Lower lobe of right lung (tissue), 2 donors: ENCODE data around the gene ENPP6. TPM values are rescaled to one million over a fixed set of nuclear protein-coding genes. Genes with fewer than 3 reads are reported as not detected.

ENCODE experiments used
- ATAC-seq, 2 donors: fragments of 200-7000 bp; cut with Tn5 transposase; one replicate each; pipeline ENCODE4 v1.9.1; 2020 to 2022; ENCODE audit warnings: mild to moderate bottlenecking in 2 of 2, moderate library complexity in 2 of 2
- DNase-seq: peaks from one replicate; pipeline ENCODE4 v3.0.0-alpha.2; 2020
- H3K27ac ChIP-seq: fragments of 200-600 bp; one replicate; pipeline ENCODE4 v1.8.0; 2022
- H3K27me3 ChIP-seq: fragments of 200-600 bp; one replicate; pipeline ENCODE4 v1.8.0; 2022; ENCODE audit warnings: low read depth
- H3K36me3 ChIP-seq: fragments of 200-600 bp; one replicate; pipeline ENCODE4 v1.8.0; 2022; ENCODE audit warnings: mild to moderate bottlenecking
- H3K4me1 ChIP-seq: fragments of 200-600 bp; one replicate; pipeline ENCODE4 v1.8.0; 2022
- H3K4me3 ChIP-seq: fragments of 200-600 bp; one replicate; pipeline ENCODE4 v1.8.0; 2022; ENCODE audit warnings: mild to moderate bottlenecking
- H3K9me3 ChIP-seq: fragments of 200-600 bp; one replicate; pipeline ENCODE4 v1.8.0; 2022
- intact Hi-C: fragments of 100-400 bp; cut with DNase I; formaldehyde crosslinking; loops from one replicate; pipeline ENCODE4 v1.11.0; 2022
- total RNA-seq: library from RNA; stranded (reverse); fragmentation: NEBNext Ultra II Directional; extraction: Animal tissue kit (Norgen Biotek cat#: 25700); gene quantifications from one replicate; pipeline ENCODE4 v1.2.1, GENCODE V29; 2021
- TF ChIP-seq, protein P1 (sequence below): fragments of 200-600 bp; IDR thresholded peaks from one replicate; pipeline ENCODE4 v1.8.0; 2022; ENCODE audit warnings: antibody characterized with exemption, mild to moderate bottlenecking
- donor health status: DM: no; HTN: yes; CAD: no; lungs with severe emphysema.

Gene ENPP6
- total RNA-seq, 1 donor from 2014 or later, result 0.74 TPM

- Histone ChIP-seq H3K4me1 (peaks cover 9% of the 10 kb centered on the region), H3K36me3 (no peaks in the 10 kb centered on the region), H3K4me3 (no peak overlapping the region), H3K9me3 (no peaks in the 10 kb centered on the region), H3K27me3 (no peaks in the 10 kb centered on the region), H3K27ac (no peak overlapping the region)
- no peak for ATAC-seq
- no peak for DNase-seq
- intact Hi-C loops, result no loop called here
- TF ChIP-seq, protein P1, sequence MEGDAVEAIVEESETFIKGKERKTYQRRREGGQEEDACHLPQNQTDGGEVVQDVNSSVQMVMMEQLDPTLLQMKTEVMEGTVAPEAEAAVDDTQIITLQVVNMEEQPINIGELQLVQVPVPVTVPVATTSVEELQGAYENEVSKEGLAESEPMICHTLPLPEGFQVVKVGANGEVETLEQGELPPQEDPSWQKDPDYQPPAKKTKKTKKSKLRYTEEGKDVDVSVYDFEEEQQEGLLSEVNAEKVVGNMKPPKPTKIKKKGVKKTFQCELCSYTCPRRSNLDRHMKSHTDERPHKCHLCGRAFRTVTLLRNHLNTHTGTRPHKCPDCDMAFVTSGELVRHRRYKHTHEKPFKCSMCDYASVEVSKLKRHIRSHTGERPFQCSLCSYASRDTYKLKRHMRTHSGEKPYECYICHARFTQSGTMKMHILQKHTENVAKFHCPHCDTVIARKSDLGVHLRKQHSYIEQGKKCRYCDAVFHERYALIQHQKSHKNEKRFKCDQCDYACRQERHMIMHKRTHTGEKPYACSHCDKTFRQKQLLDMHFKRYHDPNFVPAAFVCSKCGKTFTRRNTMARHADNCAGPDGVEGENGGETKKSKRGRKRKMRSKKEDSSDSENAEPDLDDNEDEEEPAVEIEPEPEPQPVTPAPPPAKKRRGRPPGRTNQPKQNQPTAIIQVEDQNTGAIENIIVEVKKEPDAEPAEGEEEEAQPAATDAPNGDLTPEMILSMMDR, result no peak
Measured at GRCh38 chr4:184169225-184169867, 48.3 kb downstream of the ENPP6 start.

DNA sequence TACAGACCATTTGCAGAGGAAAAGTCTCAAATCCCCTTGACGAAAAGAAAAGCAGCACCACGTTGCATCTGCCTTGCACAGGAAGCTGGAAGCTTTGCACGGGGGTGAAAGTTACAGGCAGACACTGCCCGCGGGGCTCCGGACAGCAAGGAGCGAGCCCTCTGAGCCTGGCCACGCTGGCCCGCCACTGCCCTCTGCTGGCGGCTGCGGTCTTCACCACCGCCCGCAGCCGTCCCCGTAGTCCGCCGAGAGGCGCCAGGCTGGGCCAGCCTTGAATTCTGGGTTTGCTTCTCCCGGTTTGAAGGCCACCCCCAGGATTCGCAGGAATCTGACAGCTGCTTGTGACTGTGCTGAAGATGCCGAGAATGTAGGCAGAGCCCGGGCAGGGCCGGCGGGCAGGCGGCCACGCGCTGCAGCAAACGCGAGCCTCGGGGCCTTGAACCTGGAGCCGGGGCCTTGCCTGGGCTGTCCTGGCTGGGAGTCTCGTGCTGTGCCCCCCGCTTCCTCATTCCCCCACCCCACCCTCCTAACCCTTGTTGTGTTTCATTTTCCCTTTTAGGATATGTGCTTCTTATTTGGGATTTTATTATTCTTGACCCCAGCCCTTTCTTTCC, 49.2 kb downstream of the ENPP6 start:
- intact Hi-C loops, result no loop called here
- Histone ChIP-seq H3K4me1 (peaks cover 9% of the 10 kb centered on the region), H3K9me3 (no peaks in the 10 kb centered on the region), H3K4me3 (no peak overlapping the region), H3K27me3 (no peaks in the 10 kb centered on the region), H3K36me3 (no peaks in the 10 kb centered on the region), H3K27ac (no peak overlapping the region)
- ATAC-seq (peak; percentile 95 to 96), DNase-seq (peak; percentile 83)
- TF ChIP-seq, protein P1, result peak; percentile 97

DNA sequence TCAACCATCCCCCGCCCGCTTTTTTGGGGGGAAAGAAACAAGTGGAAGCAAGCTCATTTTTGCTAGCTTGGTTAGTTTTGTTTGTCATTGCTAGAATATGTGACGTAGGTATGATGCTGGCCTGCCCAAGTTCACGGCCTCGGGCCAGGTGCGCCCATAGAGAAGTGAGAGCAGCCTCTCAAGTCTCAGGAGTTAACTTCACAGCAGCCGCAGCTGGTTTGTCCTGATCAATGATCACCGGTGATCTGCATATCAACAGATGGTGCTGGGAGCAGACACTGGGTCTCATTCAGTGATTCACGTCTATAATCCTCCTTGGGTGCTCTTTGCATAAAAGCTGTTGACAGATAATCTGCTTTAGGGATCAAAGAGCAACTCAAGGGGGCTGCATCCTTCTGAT, 50.1 kb downstream of the ENPP6 start:
- Histone ChIP-seq H3K27me3 (no peaks in the 10 kb centered on the region), H3K4me3 (no peak overlapping the region), H3K4me1 (peaks cover 9% of the 10 kb centered on the region), H3K27ac (no peak overlapping the region), H3K9me3 (no peaks in the 10 kb centered on the region), H3K36me3 (no peaks in the 10 kb centered on the region)
- intact Hi-C loops, result no loop called here
- DNase-seq, result no peak
- TF ChIP-seq, protein P1, result no peak
- no peak for ATAC-seq

DNA sequence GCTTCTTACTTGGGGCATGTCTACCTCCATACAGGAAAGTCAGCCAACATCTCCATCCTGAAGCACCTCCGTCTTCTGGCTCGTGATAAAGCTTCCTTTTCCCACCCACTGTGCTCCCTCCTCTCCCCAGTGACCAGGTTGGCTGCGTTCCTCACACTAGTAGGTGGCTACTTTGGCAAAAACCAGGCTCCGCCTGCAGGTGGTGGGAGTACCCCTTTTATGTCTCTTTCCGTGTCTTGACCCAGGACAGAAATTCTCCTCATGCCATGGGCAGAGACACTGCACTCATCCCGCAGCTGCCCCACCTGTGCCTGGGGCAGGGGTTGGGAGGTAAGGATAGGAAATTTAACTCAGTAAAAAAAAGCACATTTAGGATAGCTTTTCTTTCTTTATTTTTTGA, 50.9 kb downstream of the ENPP6 start:
- no peak for DNase-seq
- Histone ChIP-seq H3K4me1 (peaks cover 9% of the 10 kb centered on the region), H3K27me3 (no peaks in the 10 kb centered on the region), H3K4me3 (no peak overlapping the region), H3K27ac (no peak overlapping the region), H3K36me3 (no peaks in the 10 kb centered on the region), H3K9me3 (no peaks in the 10 kb centered on the region)
- intact Hi-C loops, result no loop called here
- TF ChIP-seq, protein P1, result no peak
- ATAC-seq, result no peak

GRCh38 chr4:184165291-184165690, 52.4 kb downstream of the ENPP6 start:
- peaks cover 9% of the 10 kb centered on the region for H3K4me1 ChIP-seq
- TF ChIP-seq, protein P1, result no peak
- ATAC-seq (no peak), DNase-seq (no peak)
- intact Hi-C loops, result no loop called here
- H3K27me3 ChIP-seq, result no peaks in the 10 kb centered on the region
- H3K9me3 ChIP-seq, result no peaks in the 10 kb centered on the region
- H3K36me3 ChIP-seq, result no peaks in the 10 kb centered on the region
- no peak overlapping the region for H3K27ac ChIP-seq
- no peak overlapping the region for H3K4me3 ChIP-seq
